Epithelial cell of proximal tubule (primary cell): Measurements from ENCODE around the gene CABLES2. TPM values are rescaled to one million over a fixed set of nuclear protein-coding genes. Genes with fewer than 3 reads are reported as not detected.
A peak's percentile ranks its signal among the peaks of the same experiment; 100 is the strongest.

Source experiments
- DNase-seq: peaks from one replicate; pipeline ENCODE4 v3.0.0-alpha.2; 2011; ENCODE audit warnings: low read depth
- H3K4me3 ChIP-seq: 2 replicates; pipeline ENCODE4 v1.5.1; 2011; ENCODE audit warnings: low read depth, mild to moderate bottlenecking, low read length
- CTCF ChIP-seq: conservative IDR thresholded peaks from 2 replicates; pipeline ENCODE4 v1.5.1; 2012; ENCODE audit warnings: low read depth, mild to moderate bottlenecking, low read length
- total RNA-seq: library from RNA; depleted of rRNA; stranded (reverse); fragments of >200 nt; gene quantifications from 2 replicates; pipeline ENCODE4 v1.2.3, GENCODE V29; 2015

The CABLES2 gene
- total RNA-seq, 1 donor from 2014 or later, result 5.8 TPM

DNA sequence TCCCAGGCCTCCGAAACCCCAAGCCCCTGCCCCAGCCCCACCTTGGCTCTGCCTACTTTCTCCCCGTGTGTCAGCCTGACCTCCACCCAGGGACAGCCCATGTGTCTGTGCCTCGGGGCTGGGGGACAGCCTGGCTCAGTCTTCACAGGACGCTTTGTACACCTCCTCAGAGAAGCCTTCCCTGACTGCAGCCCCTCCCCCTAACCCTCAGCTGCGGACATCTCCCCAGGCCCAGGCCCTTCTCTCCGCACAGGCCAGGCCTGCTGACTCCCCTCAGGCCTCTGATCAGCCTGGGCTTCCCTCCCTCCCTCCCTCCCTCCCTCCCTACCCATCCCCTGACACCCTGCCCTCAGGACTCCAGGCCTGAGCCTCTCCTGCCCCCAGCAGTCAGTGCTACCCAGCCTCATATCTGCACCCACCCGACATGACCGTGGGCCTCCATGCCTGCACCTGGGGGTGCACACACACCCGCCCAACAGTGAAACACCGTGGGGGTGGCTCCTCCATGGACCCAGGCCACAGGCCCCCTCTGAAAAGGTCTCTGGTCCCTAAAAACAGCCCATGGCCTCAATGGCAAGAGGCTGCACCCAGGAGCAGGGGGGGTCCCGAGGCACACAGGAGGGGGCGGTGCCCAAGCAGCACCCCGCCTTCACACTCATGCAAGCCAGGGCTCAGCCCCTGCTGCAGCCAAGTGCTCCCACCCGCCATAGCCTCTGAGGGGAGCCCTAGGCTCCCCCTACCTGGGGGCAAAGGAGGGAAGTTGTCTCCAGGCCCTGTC is 52.9 kb downstream of the CABLES2 start:
- H3K4me3 ChIP-seq, result no peak overlapping the region
- no peak for DNase-seq
- no peak for TF ChIP-seq CTCF

DNA sequence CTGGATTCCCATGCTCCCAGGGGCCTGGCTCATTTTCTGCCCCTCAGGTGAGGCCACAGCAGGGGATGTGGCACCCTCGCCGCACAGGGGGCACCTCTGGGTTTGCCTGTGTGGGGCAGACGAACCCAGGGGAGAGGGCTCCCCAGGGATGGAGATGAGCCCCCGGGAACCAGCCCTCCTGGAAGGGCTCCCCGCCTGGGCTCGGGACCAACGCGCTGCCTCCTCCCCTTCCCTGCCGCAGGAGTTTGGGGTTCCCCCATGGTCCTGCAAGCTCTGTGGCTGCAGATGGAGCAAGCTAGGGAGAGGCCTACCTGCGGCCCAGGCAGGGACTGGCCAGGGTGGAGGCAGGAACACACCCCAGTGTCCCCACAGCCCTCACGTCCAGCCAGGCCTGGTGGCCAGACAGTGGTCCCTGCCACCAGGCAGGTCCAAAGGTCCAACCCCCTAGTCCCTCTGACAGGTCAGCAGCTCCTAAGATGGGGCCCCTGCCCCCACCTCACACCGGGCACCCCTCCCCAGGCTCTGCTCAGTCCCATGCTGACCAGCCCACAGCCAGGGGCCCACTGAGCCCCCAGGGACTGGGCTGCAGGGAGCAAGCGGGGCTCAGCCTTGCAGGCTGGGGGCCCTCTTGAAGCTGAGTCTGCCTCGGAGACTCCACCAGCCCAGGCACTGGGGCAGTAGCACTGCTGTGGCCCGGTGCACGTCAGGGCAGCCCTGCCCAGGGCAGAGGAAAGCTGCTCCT is 53.6 kb downstream of the CABLES2 start:
- TF ChIP-seq CTCF, result no peak
- DNase-seq, result no peak
- H3K4me3 ChIP-seq, result no peak overlapping the region

- no peak overlapping the region for H3K4me3 ChIP-seq
- no peak for DNase-seq
Observed at GRCh38 chr20:62352402-62353288, 54.4 kb downstream of the CABLES2 start.

DNA sequence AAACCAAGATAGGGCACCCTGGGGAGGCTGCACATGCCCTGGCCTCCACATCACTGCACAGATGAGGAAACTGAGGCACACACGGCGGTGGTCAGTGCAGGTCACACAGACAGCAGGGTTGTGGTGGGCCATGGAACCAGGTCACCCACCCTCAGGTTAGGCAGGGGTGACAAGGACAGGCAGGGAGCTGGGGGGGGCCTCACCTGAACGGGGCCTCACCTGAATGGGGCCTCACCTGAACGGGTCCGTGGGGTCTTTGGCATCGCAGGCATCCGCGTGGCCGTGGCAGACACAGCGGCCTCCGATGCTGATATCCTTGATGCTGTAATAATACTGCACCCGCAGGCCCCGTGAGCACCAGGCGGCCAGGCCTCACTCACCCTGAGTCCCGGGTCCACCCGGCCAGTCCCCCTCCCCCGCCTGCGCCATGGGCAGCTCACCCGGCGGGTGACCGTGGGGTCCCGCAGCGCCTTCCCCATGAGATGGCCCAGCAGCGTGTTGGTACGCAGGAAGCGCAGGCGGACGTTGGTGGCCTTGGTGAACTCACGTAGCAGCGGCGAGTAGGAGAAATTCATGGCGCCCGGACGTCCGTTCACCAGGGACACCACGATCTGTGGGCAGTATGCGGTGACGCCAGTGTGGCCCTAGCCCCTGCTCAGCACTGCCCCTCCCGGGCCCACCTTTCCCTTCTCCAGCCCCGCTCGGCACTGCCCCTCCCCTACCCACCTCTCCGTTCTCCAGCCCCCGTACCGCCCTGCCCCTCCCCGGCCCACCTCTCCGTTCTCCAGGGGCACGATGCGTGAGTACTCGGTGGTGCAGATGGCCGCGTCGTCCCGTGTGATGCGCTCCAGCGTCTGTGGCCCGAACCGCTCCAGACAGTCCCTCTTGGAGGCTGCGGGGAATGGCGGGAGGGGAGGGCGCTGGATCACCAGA is 55.4 kb downstream of the CABLES2 start:
- no peak for TF ChIP-seq CTCF
- H3K4me3 ChIP-seq, result no peak overlapping the region
- DNase-seq, result no peak

More at GRCh38 chr20:62352402-62353288, 54.4 kb downstream of the CABLES2 start:
- TF ChIP-seq CTCF, result peak; percentile 47

- no peak for TF ChIP-seq CTCF
- no peak for DNase-seq
- H3K4me3 ChIP-seq, result no peak overlapping the region
Observed at GRCh38 chr20:62350629-62351422, 56.3 kb downstream of the CABLES2 start.
